H1 (cell line): Measurements from ENCODE around the gene ZNFX1. TPM values are rescaled to one million over a fixed set of nuclear protein-coding genes. Genes with fewer than 3 reads are reported as not detected.

Experiments
- CTCF ChIA-PET: fragments of 300-600 bp; sonication (Branson Sonifier 250); formaldehyde crosslinking; loops from one replicate; lab custom pipeline; 2021; ENCODE audit not compliant: partially characterized antibody; lab: Charles Lee
- POLR2A ChIA-PET: fragments of 300-600 bp; sonication (Branson Sonifier 250); formaldehyde crosslinking; loops from one replicate; lab custom pipeline; 2021; ENCODE audit warnings: inconsistent platforms; ENCODE audit not compliant: partially characterized antibody; lab: Charles Lee
- DNase-seq, 2 experiments: peaks; one replicate each; pipeline versions ENCODE4 v3.0.0 to v3.0.0-alpha.2; 2010 to 2022; ENCODE audit warnings: low spot score in 2 of 2, low read depth in 1 of 2, mixed read lengths in 1 of 2
- FAIRE-seq: peaks from 2 replicates; lab custom pipeline; 2011; peaks lifted over from hg19 to GRCh38; lab: Jason Lieb, UNC
- H2AFZ ChIP-seq: 2 replicates; pipeline ENCODE4 v1.8.1; 2012; ENCODE audit warnings: low read length, inconsistent platforms
- H2AK5ac ChIP-seq: 2 replicates; pipeline ENCODE4 v1.6.1; 2013; ENCODE audit warnings: low read depth, low read length
- H2BK120ac ChIP-seq: replicated peaks from 2 replicates; pipeline ENCODE3; 2013; ENCODE audit warnings: low read depth, low read length, inconsistent platforms
- H2BK12ac ChIP-seq: 2 replicates; pipeline ENCODE4 v1.6.1; 2013; ENCODE audit warnings: low read depth, low read length
- H2BK15ac ChIP-seq: 2 replicates; pipeline ENCODE4 v1.6.1; 2013; ENCODE audit warnings: low read length
- H2BK20ac ChIP-seq: 2 replicates; pipeline ENCODE4 v1.6.1; 2013; ENCODE audit warnings: low read length
- H2BK5ac ChIP-seq: 2 replicates; pipeline ENCODE4 v1.6.1; 2013; ENCODE audit warnings: low read depth, low read length
- H3K14ac ChIP-seq: 2 replicates; pipeline ENCODE4 v1.6.1; 2013; ENCODE audit warnings: inconsistent platforms; ENCODE audit not compliant: insufficient read length
- H3K18ac ChIP-seq: 2 replicates; pipeline ENCODE4 v1.6.1; 2013; ENCODE audit warnings: low read length; ENCODE audit errors: extremely low read depth
- H3K23ac ChIP-seq: 2 replicates; pipeline ENCODE4 v1.6.1; 2013; ENCODE audit warnings: inconsistent platforms; ENCODE audit not compliant: insufficient read length
- H3K23me2 ChIP-seq: 2 replicates; pipeline ENCODE4 v1.6.1; 2013; ENCODE audit warnings: low read depth, low read length
- H3K27ac ChIP-seq: 2 replicates; pipeline ENCODE4 v1.6.1; 2011; ENCODE audit warnings: low read depth, low read length, inconsistent platforms
- H3K27me3 ChIP-seq, 4 experiments: replicated peaks in 1 of 4; 1 replicate in 1 of 4; 2 replicates in 3 of 4; pipeline versions ENCODE4 v1.6.1 to v1.8.1; 2011 to 2013; ENCODE audit warnings: low read length in 3 of 4, mild to moderate bottlenecking in 3 of 4, inconsistent platforms in 2 of 4, mixed read lengths in 2 of 4, moderate library complexity in 1 of 4; ENCODE audit not compliant: control insufficient read depth in 3 of 4, insufficient read depth in 3 of 4; ENCODE audit errors: extremely low read depth in 1 of 4
- H3K36me3 ChIP-seq, 4 experiments: 2 replicates each; pipeline versions ENCODE4 v1.6.1 to v1.8.1; 2011 to 2013; ENCODE audit warnings: mild to moderate bottlenecking in 4 of 4, low read length in 3 of 4, moderate library complexity in 2 of 4, control low read depth in 1 of 4, inconsistent platforms in 1 of 4; ENCODE audit not compliant: insufficient read depth in 4 of 4, control insufficient read depth in 2 of 4
- H3K4ac ChIP-seq: replicated peaks from 2 replicates; pipeline ENCODE3; 2013; ENCODE audit warnings: low read length, low read depth, mixed read lengths, inconsistent platforms; ENCODE audit not compliant: insufficient read length
- H3K4me1 ChIP-seq, 4 experiments: replicated peaks in 1 of 4; 1 replicate in 1 of 4; 2 replicates in 3 of 4; pipeline versions ENCODE4 v1.6.1 to v1.8.1; 2011 to 2013; ENCODE audit warnings: low read length in 3 of 4, inconsistent platforms in 2 of 4, mixed read lengths in 1 of 4; ENCODE audit not compliant: insufficient read depth in 4 of 4, control insufficient read depth in 3 of 4
- H3K4me2 ChIP-seq, 2 experiments: 2 replicates each; pipeline versions ENCODE4 v1.6.1 to v1.8.1; 2011 to 2013; ENCODE audit warnings: low read depth in 2 of 2, low read length in 2 of 2, control low read depth in 1 of 2, inconsistent platforms in 1 of 2, mild to moderate bottlenecking in 1 of 2; ENCODE audit not compliant: insufficient read depth in 1 of 2
- H3K4me3 ChIP-seq, 4 experiments: fragments of 200-600, 300-600 bp in 1 of 4; sonication (generic), shearing (Covaris generic), sonication (Bioruptor Twin) in 1 of 4; 2 replicates each; pipeline versions ENCODE4 v1.5.1 to v1.8.1; 2011 to 2016; ENCODE audit warnings: low read length in 4 of 4, low read depth in 3 of 4, control low read depth in 2 of 4, inconsistent platforms in 2 of 4, mild to moderate bottlenecking in 2 of 4, mixed read lengths in 1 of 4, moderate library complexity in 1 of 4; ENCODE audit not compliant: insufficient read depth in 2 of 4; ENCODE audit errors: extremely low read depth in 1 of 4
- H3K56ac ChIP-seq: replicated peaks from 2 replicates; pipeline ENCODE3; 2013; ENCODE audit warnings: low read depth, mild to moderate bottlenecking, mixed read lengths, low read length, inconsistent platforms; ENCODE audit not compliant: insufficient read length
- H3K79me1 ChIP-seq: 2 replicates; pipeline ENCODE4 v1.6.1; 2013; ENCODE audit warnings: low read depth, low read length, control low read depth
- H3K79me2 ChIP-seq, 2 experiments: 2 replicates each; pipeline versions ENCODE4 v1.6.1 to v1.8.1; 2012 to 2013; ENCODE audit warnings: low read length in 2 of 2, mild to moderate bottlenecking in 2 of 2, inconsistent platforms in 1 of 2; ENCODE audit not compliant: insufficient read depth in 2 of 2, control insufficient read depth in 1 of 2
- H3K9ac ChIP-seq, 4 experiments: replicated peaks in 1 of 4; 1 replicate in 1 of 4; 2 replicates in 3 of 4; pipeline versions ENCODE4 v1.6.1 to v1.8.1; 2011 to 2013; ENCODE audit warnings: low read depth in 3 of 4, low read length in 3 of 4, control low read depth in 2 of 4, mild to moderate bottlenecking in 2 of 4, moderate library complexity in 2 of 4, inconsistent platforms in 1 of 4; ENCODE audit errors: extremely low read depth in 1 of 4
- H3K9me3 ChIP-seq, 2 experiments: 2 replicates each; pipeline versions ENCODE4 v1.6.1 to v1.8.1; 2012 to 2013; ENCODE audit warnings: mild to moderate bottlenecking in 2 of 2, moderate library complexity in 2 of 2, control low read depth in 1 of 2, inconsistent platforms in 1 of 2, low read depth in 1 of 2, low read length in 1 of 2, mixed read lengths in 1 of 2; ENCODE audit not compliant: insufficient read depth in 2 of 2
- H4K20me1 ChIP-seq, 2 experiments: replicated peaks in 1 of 2; 2 replicates each; pipeline versions ENCODE3 to v1.8.1; 2011 to 2013; ENCODE audit warnings: inconsistent platforms in 2 of 2, low read length in 2 of 2, mild to moderate bottlenecking in 1 of 2; ENCODE audit not compliant: insufficient read depth in 2 of 2, control insufficient read depth in 1 of 2
- H4K5ac ChIP-seq: 2 replicates; pipeline ENCODE4 v1.6.1; 2013; ENCODE audit warnings: low read length, low read depth, mixed read lengths, inconsistent platforms; ENCODE audit not compliant: insufficient read length
- H4K8ac ChIP-seq: 2 replicates; pipeline ENCODE4 v1.8.0; 2013; ENCODE audit warnings: mild to moderate bottlenecking, moderate library complexity, low read length, inconsistent platforms; ENCODE audit not compliant: insufficient read depth; ENCODE audit errors: extremely low read depth
- H4K91ac ChIP-seq: replicated peaks from 2 replicates; pipeline ENCODE3; 2013; ENCODE audit warnings: low read length, mixed read lengths, inconsistent platforms; ENCODE audit not compliant: insufficient read length
- ASH2L ChIP-seq: fragments of 200-600, 300-600 bp; sonication (generic); IDR thresholded peaks from one replicate; pipeline ENCODE4 v1.7.1; 2017; ENCODE audit warnings: low read length
- ATF3 ChIP-seq: IDR thresholded peaks from 2 replicates; pipeline ENCODE4 v1.6.1; 2011; ENCODE audit warnings: low read depth, mild to moderate bottlenecking, low read length; ENCODE audit not compliant: insufficient read depth
- EZH2 ChIP-seq: fragments of 200-600 bp; sonication (generic); IDR thresholded peaks from 2 replicates; pipeline ENCODE4 v1.7.1; 2012; ENCODE audit warnings: low read depth, mild to moderate bottlenecking, moderate library complexity, low read length, inconsistent platforms; ENCODE audit not compliant: severe bottlenecking
- NRF1 ChIP-seq: IDR thresholded peaks from 2 replicates; pipeline ENCODE4 v1.6.1; 2011; ENCODE audit warnings: mild to moderate bottlenecking, low read depth, low read length, improper control_type of control experiment
- SRF ChIP-seq: IDR thresholded peaks from 2 replicates; pipeline ENCODE4 v1.6.1; 2011; ENCODE audit warnings: mild to moderate bottlenecking, low read depth, low read length, moderate library complexity
- TAF7 ChIP-seq: optimal IDR thresholded peaks from 2 replicates; pipeline ENCODE3; 2011; ENCODE audit warnings: low read depth, mild to moderate bottlenecking, inconsistent platforms, low read length, moderate library complexity, borderline replicate concordance
- YY1 ChIP-seq: IDR thresholded peaks from 2 replicates; pipeline ENCODE4 v1.6.1; 2011; ENCODE audit warnings: low read depth, mild to moderate bottlenecking, low read length
- WGBS, 2 experiments: shearing (Covaris generic) in 1 of 2; methylation state at CpG; one replicate each; pipeline versions ENCODE4 v1.1.6 to v1.1.7; 2013 to 2015; ENCODE audit warnings: low lambda C conversion rate in 2 of 2, mixed read lengths in 2 of 2, inconsistent platforms in 1 of 2, low coverage in 1 of 2, missing lambda C conversion rate in 1 of 2; ENCODE audit not compliant: insufficient replicate concordance in 2 of 2, insufficient coverage in 1 of 2, insufficient read length in 1 of 2; ENCODE audit errors: extremely low coverage in 1 of 2, missing lambda C conversion rate in 1 of 2; 5-methylcytosine and 5-hydroxymethylcytosine counted together
- polyA plus RNA-seq, 7 experiments: library from polyadenylated mRNA; depleted of rRNA in 3 of 7; stranded (reverse) in 5 of 7; unstranded in 2 of 7; fragments of >200 nt in 5 of 7; fragments of 200-250 nt in 2 of 7; gene quantifications; 1 replicate in 5 of 7; 2 replicates in 1 of 7; 4 replicates in 1 of 7; pipeline versions ENCODE4 v1.2.1 to v1.2.3, GENCODE V29; 2011 to 2013; ENCODE audit warnings: missing spikeins in 2 of 7, mixed read lengths in 2 of 7
- total RNA-seq: library from RNA; stranded (reverse); fragmentation: NEBNext Ultra II Directional; extraction: Animal tissue kit (Norgen Biotek cat#: 25700); gene quantifications from 2 replicates; pipeline ENCODE4 v1.2.1, GENCODE V29; 2021
- TF ChIP-seq, protein P1 (sequence below), 3 experiments: IDR thresholded peaks; 1 replicate in 2 of 3; 2 replicates in 1 of 3; pipeline versions ENCODE4 v1.5.1 to v1.6.1; 2011; ENCODE audit warnings: low read length in 3 of 3, mild to moderate bottlenecking in 3 of 3, inconsistent platforms in 2 of 3, low read depth in 1 of 3, moderate library complexity in 1 of 3; ENCODE audit not compliant: insufficient read depth in 1 of 3; ENCODE audit errors: control extremely low read depth in 1 of 3

ZNFX1 gene
- total and polyA plus RNA-seq, 2 of the 8 experiments (the other 6 are each of a cell fraction or from before 2014, with no cell fraction given): 3.1 to 11.3 TPM

DNA sequence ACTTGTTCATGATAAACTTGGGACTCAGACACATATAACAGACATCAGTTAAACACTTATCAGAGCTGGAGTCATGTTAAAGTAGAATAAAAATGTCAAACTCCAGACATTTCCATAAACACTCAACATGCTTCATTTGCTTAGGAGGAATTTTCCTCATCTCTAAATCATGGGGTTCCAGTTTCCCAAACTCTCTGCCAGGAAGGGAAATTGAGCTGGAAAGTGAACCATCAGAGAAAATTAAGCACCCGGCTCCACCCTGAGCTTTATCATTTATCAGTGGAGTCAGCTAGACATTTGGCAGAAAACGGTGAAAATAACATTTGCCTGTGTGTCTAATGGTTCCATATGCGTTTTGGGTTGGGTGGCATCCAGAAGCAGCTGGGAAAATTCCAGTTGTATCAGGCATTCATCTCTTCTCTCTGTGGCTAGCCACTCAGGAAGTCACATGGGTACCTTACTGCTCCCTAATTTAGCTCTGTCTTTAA, 25.3 kb upstream of the ZNFX1 start:
- Histone ChIP-seq H2BK120ac (no peak overlapping the region), H4K20me1 (no peaks in the 10 kb centered on the region), H3K27ac (no peak overlapping the region), H2BK5ac (no peak overlapping the region), H3K79me2 (no peaks in the 10 kb centered on the region)
- TF ChIP-seq SRF: no peak
- TF ChIP-seq, protein P1, sequence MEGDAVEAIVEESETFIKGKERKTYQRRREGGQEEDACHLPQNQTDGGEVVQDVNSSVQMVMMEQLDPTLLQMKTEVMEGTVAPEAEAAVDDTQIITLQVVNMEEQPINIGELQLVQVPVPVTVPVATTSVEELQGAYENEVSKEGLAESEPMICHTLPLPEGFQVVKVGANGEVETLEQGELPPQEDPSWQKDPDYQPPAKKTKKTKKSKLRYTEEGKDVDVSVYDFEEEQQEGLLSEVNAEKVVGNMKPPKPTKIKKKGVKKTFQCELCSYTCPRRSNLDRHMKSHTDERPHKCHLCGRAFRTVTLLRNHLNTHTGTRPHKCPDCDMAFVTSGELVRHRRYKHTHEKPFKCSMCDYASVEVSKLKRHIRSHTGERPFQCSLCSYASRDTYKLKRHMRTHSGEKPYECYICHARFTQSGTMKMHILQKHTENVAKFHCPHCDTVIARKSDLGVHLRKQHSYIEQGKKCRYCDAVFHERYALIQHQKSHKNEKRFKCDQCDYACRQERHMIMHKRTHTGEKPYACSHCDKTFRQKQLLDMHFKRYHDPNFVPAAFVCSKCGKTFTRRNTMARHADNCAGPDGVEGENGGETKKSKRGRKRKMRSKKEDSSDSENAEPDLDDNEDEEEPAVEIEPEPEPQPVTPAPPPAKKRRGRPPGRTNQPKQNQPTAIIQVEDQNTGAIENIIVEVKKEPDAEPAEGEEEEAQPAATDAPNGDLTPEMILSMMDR (IDR thresholded peaks at IDR 0.05; ENCODE audit: control extremely low read depth in 1 of 3, insufficient read depth in 1 of 3, low read depth in 1 of 3, low read length in 3 of 3): no peak
- TF ChIP-seq ASH2L: no peak
- TF ChIP-seq YY1: no peak
- no peak for TF ChIP-seq EZH2
- no peak for TF ChIP-seq TAF7
- no peak for TF ChIP-seq ATF3
- TF ChIP-seq NRF1: no peak
- TF ChIP-seq, all 59 proteins: peak for 0
- H4K8ac ChIP-seq: no peak overlapping the region
- no peak overlapping the region for H4K5ac ChIP-seq
- no peaks in the 10 kb centered on the region; a peak in 1 of 7 replicates for H3K27me3 ChIP-seq
- no peak overlapping the region for H3K23ac ChIP-seq
- no peaks in the 10 kb centered on the region for H3K9me3 ChIP-seq
- FAIRE-seq (no peak), DNase-seq (no peak)
- no peak overlapping the region for H3K4ac ChIP-seq
- no peak overlapping the region for H3K4me3 ChIP-seq
- ChIA-PET CTCF (interaction anchor here (0.8 to 5.5 kb wide), 7 partner anchors 8 to 31 kb away, joined by 3 to 41 read pairs (median 6); no protein-coding TSS in a partner anchor), POLR2A (interaction anchor here (0.7 to 41.0 kb wide), 5 partner anchors 10 to 20 kb away, joined by 3 to 1132 read pairs (median 4); partner anchors contain the start of gene ZNFX1)
- H3K18ac ChIP-seq: no peak overlapping the region
- H3K23me2 ChIP-seq: no peaks in the 10 kb centered on the region
- H3K79me1 ChIP-seq: no peaks in the 10 kb centered on the region
- 87% methylated on average over 3 of the region's 3 CpGs; no CpG with 5 or more reads in 1 of the 2 experiments for WGBS, 2 experiments
- H3K4me2 ChIP-seq: no peak overlapping the region
- H3K36me3 ChIP-seq: no peaks in the 10 kb centered on the region
- no peak overlapping the region for H2BK12ac ChIP-seq
- H2AFZ ChIP-seq: no peak overlapping the region; the same call in 1 of the 2 replicates
- peaks cover 5 to 9% (median 7%) of the 10 kb centered on the region in 4 experiments; a peak in 5 of 7 replicates for H3K4me1 ChIP-seq
- H2AK5ac ChIP-seq: no peak overlapping the region
- no peak overlapping the region for H3K9ac ChIP-seq
- H3K56ac ChIP-seq: no peak overlapping the region
- H2BK20ac ChIP-seq: no peak overlapping the region
- H2BK15ac ChIP-seq: no peak overlapping the region
- H4K91ac ChIP-seq: no peak overlapping the region
- no peak overlapping the region for H3K14ac ChIP-seq
